Measurements from ENCODE around the gene DHRS2.
A peak's percentile ranks its signal among the peaks of the same experiment; 100 is the strongest.
"Not testable (repeated sequence)": the region's sequence is repeated elsewhere in the genome, so short reads cannot be mapped to it uniquely, and the experiment has no call there.

DHRS2 gene

GRCh38 chr14:23631702-23632460, 4.3 kb upstream of the DHRS2 start:
- Histone ChIP-seq H3K36me3 (ENCODE audit: control insufficient read depth, insufficient read depth, low read length) (no peaks in the 10 kb centered on the region), H3K27me3 (replicated peaks; ENCODE audit: control insufficient read depth, insufficient read depth, low read length) (no peaks in the 10 kb centered on the region), H3K4me3 (replicated peaks; ENCODE audit: low read depth, low read length) (no peak overlapping the region)
- DNase-seq (ENCODE audit: extremely low read depth, insufficient read length), result peak; percentile 27
- peak; percentile 98 for TF ChIP-seq CTCF (IDR thresholded peaks at IDR 0.05; ENCODE audit: insufficient read depth, low read length, poor library complexity, severe bottlenecking)

- H3K4me3 ChIP-seq (replicated peaks; ENCODE audit: low read depth, low read length), result no peak overlapping the region
- H3K36me3 ChIP-seq (ENCODE audit: control insufficient read depth, insufficient read depth, low read length), result no peaks in the 10 kb centered on the region
- no peak for DNase-seq (ENCODE audit: extremely low read depth, insufficient read length)
- no peak for TF ChIP-seq CTCF (IDR thresholded peaks at IDR 0.05; ENCODE audit: insufficient read depth, low read length, poor library complexity, severe bottlenecking)
- no peaks in the 10 kb centered on the region for H3K27me3 ChIP-seq (replicated peaks; ENCODE audit: control insufficient read depth, insufficient read depth, low read length)
Observed at GRCh38 chr14:23632461-23633159, 3.6 kb upstream of the DHRS2 start.

GRCh38 chr14:23633160-23633701, 2.9 kb upstream of the DHRS2 start:
- DNase-seq (ENCODE audit: extremely low read depth, insufficient read length), result no peak
- no peak overlapping the region for H3K4me3 ChIP-seq (replicated peaks; ENCODE audit: low read depth, low read length)
- H3K36me3 ChIP-seq (ENCODE audit: control insufficient read depth, insufficient read depth, low read length), result no peaks in the 10 kb centered on the region
- TF ChIP-seq CTCF (IDR thresholded peaks at IDR 0.05; ENCODE audit: insufficient read depth, low read length, poor library complexity, severe bottlenecking), result no peak
- no peaks in the 10 kb centered on the region for H3K27me3 ChIP-seq (replicated peaks; ENCODE audit: control insufficient read depth, insufficient read depth, low read length)

- H3K4me3 ChIP-seq (replicated peaks; ENCODE audit: low read depth, low read length); H3K36me3 ChIP-seq (ENCODE audit: control insufficient read depth, insufficient read depth, low read length); H3K27me3 ChIP-seq (replicated peaks; ENCODE audit: control insufficient read depth, insufficient read depth, low read length); DNase-seq (ENCODE audit: extremely low read depth, insufficient read length): not testable (repeated sequence)
Observed at GRCh38 chr14:23634698-23635412, 1.3 kb upstream of the DHRS2 start.

- not testable (repeated sequence) for H3K4me3 ChIP-seq (replicated peaks; ENCODE audit: low read depth, low read length); DNase-seq (ENCODE audit: extremely low read depth, insufficient read length); H3K36me3 ChIP-seq (ENCODE audit: control insufficient read depth, insufficient read depth, low read length); H3K27me3 ChIP-seq (replicated peaks; ENCODE audit: control insufficient read depth, insufficient read depth, low read length)
Observed at GRCh38 chr14:23637312-23637654, 1.1 kb downstream of the DHRS2 start.

GRCh38 chr14:23637655-23638413, 1.7 kb downstream of the DHRS2 start:
- not testable (repeated sequence) for H3K36me3 ChIP-seq (ENCODE audit: control insufficient read depth, insufficient read depth, low read length); H3K4me3 ChIP-seq (replicated peaks; ENCODE audit: low read depth, low read length); DNase-seq (ENCODE audit: extremely low read depth, insufficient read length); H3K27me3 ChIP-seq (replicated peaks; ENCODE audit: control insufficient read depth, insufficient read depth, low read length)

Measured in GM06990 (cell line).